Ovary (tissue), 9 donors: ENCODE results near the gene SCRN3. TPM values are rescaled to one million over a fixed set of nuclear protein-coding genes. Genes with fewer than 3 reads are reported as not detected.

Source experiments
- DNase-seq, 5 donors: peaks; one replicate each; pipeline ENCODE4 v3.0.0-alpha.2; 2019 to 2020
- H3K27ac ChIP-seq, 2 donors: fragments of 200-600 bp; one replicate each; pipeline versions ENCODE4 v1.5.1 to v1.8.0; 2019 to 2022
- H3K27me3 ChIP-seq: fragments of 200-600 bp; one replicate; pipeline ENCODE4 v1.8.0; 2022
- H3K36me3 ChIP-seq: fragments of 200-600 bp; sonication (generic); one replicate; pipeline ENCODE4 v1.5.1; 2019
- H3K4me1 ChIP-seq: one replicate; pipeline ENCODE4 v1.8.1; 2013; ENCODE audit warnings: mild to moderate bottlenecking, moderate library complexity; ENCODE audit not compliant: insufficient read depth
- H3K4me3 ChIP-seq: fragments of 200-600 bp; sonication (generic); one replicate; pipeline ENCODE4 v1.5.1; 2017
- H3K9me3 ChIP-seq, 2 donors: fragments of 200-600 bp in 1 of 2; sonication (generic) in 1 of 2; one replicate each; pipeline versions ENCODE4 v1.5.1 to v1.8.1; 2013 to 2019; ENCODE audit warnings: mild to moderate bottlenecking in 1 of 2, moderate library complexity in 1 of 2
- EP300 ChIP-seq: sonication (generic); formaldehyde crosslinking; IDR thresholded peaks from one replicate; pipeline ENCODE4 v1.6.1; 2017; ENCODE audit warnings: antibody characterized with exemption
- POLR2A ChIP-seq: fragments of 450-650 bp; IDR thresholded peaks from one replicate; pipeline ENCODE4 v1.6.1; 2017; ENCODE audit warnings: antibody characterized with exemption, mild to moderate bottlenecking, moderate library complexity
- WGBS, 3 donors: extraction: QIAGEN DNeasy Blood & Tissue Kit in 1 of 3; methylation state at CpG; one replicate each; pipeline versions ENCODE4 v1.1.5 to v1.1.7; 2013 to 2017; 5-methylcytosine and 5-hydroxymethylcytosine counted together
- intact Hi-C, 4 donors: fragments of 100-400 bp; cut with DNase I; formaldehyde crosslinking; loops; one replicate each; pipeline versions ENCODE4 v1.11.0 to v1.15.1; 2022 to 2023
- polyA plus RNA-seq, 2 donors: library from polyadenylated mRNA; stranded (reverse); fragments of 200-250 nt in 1 of 2; fragments of 350-450 nt in 1 of 2; fragmentation: Illumina TruSeq in 1 of 2; extraction: RNeasy Lipid Tissue Mini Kit (QIAGEN cat#74804) in 1 of 2; gene quantifications; one replicate each; pipeline ENCODE4 v1.2.3, GENCODE V29; 2013 to 2014
- total RNA-seq, 7 donors: library from RNA; depleted of rRNA in 2 of 7; stranded (reverse); fragments of >200 nt in 2 of 7; fragmentation: NEBNext Ultra II Directional in 3 of 7; extraction: Animal tissue kit (Norgen Biotek cat#: 25700) in 3 of 7; gene quantifications; one replicate each; pipeline versions ENCODE4 v1.1.0 to v1.2.4, GENCODE V29; 2016 to 2023
- TF ChIP-seq, protein P1 (sequence below), 3 donors: fragments of 450-650 bp in 2 of 3; fragments of 200-600 bp in 1 of 3; IDR thresholded peaks; one replicate each; pipeline versions ENCODE4 v1.5.1 to v1.8.0; 2016 to 2022; ENCODE audit warnings: antibody characterized with exemption in 3 of 3, mild to moderate bottlenecking in 1 of 3
- donor health status: DM: no; HTN: no; CAD: no; lungs with moderate emphysema.
- donor health status: DM: no; HTN: no; CAD: no.
- donor health status: Bipolar disorder and iron deficiency.
- donor health status: DM: yes; HTN: yes; CAD: no.
- donor health status: DM: no; HTN: no; CAD: no.
- donor health status: DM: yes; HTN: yes; CAD: no.

SCRN3 gene
- total and polyA plus RNA-seq, 9 donors: 8.8 to 23.5 (median 16.5) TPM

DNA sequence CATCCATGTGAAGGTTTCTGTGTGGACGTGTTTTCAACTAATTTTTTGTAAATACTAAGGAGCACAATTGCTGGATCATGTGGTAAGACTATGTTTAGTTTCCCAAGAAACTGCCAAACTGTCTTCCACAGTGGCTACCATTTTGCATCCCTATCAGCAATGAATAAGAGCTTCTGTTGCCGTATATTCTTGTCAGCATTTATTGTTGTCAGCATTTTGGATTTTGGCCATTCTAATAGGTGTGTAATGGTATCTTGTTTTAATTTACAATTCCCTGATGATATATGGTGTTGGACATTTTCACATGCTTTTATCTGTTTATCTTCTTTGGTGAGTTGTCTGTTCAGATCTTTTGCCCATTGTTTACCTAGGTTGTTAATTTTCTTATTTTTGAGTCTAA is 34.5 kb downstream of the SCRN3 start:
- no peak for TF ChIP-seq EP300
- TF ChIP-seq POLR2A: no peak
- TF ChIP-seq, protein P1, sequence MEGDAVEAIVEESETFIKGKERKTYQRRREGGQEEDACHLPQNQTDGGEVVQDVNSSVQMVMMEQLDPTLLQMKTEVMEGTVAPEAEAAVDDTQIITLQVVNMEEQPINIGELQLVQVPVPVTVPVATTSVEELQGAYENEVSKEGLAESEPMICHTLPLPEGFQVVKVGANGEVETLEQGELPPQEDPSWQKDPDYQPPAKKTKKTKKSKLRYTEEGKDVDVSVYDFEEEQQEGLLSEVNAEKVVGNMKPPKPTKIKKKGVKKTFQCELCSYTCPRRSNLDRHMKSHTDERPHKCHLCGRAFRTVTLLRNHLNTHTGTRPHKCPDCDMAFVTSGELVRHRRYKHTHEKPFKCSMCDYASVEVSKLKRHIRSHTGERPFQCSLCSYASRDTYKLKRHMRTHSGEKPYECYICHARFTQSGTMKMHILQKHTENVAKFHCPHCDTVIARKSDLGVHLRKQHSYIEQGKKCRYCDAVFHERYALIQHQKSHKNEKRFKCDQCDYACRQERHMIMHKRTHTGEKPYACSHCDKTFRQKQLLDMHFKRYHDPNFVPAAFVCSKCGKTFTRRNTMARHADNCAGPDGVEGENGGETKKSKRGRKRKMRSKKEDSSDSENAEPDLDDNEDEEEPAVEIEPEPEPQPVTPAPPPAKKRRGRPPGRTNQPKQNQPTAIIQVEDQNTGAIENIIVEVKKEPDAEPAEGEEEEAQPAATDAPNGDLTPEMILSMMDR (IDR thresholded peaks at IDR 0.05): no peak
- Histone ChIP-seq H3K36me3 (no peaks in the 10 kb centered on the region), H3K4me3 (no peak overlapping the region), H3K9me3 (no peaks in the 10 kb centered on the region), H3K4me1 (no peaks in the 10 kb centered on the region), H3K27ac (no peak overlapping the region), H3K27me3 (no peaks in the 10 kb centered on the region)
- WGBS, 3 donors: 94 to 96% (median 95%) methylated on average over 2 of the region's 2 CpGs
- intact Hi-C loops: no loop called here
- DNase-seq: no peak

DNA sequence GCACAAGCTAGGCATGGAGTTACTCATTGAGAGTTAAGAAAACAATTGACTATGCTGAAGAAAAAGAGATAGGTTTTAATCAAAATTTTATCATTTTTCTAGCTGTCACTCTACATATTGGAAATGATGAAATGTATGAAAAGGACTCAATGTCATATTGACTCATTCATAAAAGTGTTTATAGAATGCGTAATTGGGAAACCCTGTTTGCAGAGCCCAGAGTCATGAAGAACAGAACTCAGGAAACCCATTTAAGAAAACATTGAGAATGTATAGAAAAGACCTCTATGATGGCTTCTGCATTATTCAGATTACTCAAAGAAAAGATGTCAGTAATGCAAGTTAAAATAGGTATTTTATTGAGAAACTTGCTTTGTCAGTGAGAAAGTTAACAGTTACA is 36.4 kb downstream of the SCRN3 start:
- Histone ChIP-seq H3K27ac (no peak overlapping the region), H3K27me3 (no peaks in the 10 kb centered on the region), H3K36me3 (no peaks in the 10 kb centered on the region), H3K9me3 (no peaks in the 10 kb centered on the region), H3K4me3 (no peak overlapping the region), H3K4me1 (no peaks in the 10 kb centered on the region)
- no peak for DNase-seq
- TF ChIP-seq EP300 (no peak), POLR2A (no peak)
- TF ChIP-seq, protein P1 (IDR thresholded peaks at IDR 0.05): no peak
- intact Hi-C loops: no loop called here
- 97 to 100% (median 100%) methylated on average over 1 of the region's 1 CpG for WGBS, 3 donors

DNA sequence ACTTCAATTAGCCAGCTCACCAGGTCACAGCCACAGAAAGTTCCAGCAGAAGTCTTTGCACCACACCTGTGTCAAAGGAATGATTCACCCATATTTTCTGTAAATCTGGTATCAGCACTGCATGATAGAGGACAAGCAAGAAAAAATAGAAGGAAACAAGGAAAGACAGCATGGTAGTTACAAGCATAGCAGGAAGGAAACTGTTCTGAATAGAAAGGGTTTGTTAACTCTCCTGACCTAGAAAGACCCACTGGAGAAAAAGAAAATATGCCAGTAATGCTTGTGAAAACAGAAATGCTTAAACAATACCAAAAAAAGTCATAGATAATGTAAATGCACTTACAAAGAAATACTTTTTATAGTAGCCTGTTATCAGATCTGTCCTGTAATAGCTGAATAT is 40.8 kb downstream of the SCRN3 start:
- Histone ChIP-seq H3K4me1 (no peaks in the 10 kb centered on the region), H3K36me3 (no peaks in the 10 kb centered on the region), H3K27ac (no peak overlapping the region), H3K9me3 (no peaks in the 10 kb centered on the region), H3K4me3 (no peak overlapping the region), H3K27me3 (no peaks in the 10 kb centered on the region)
- TF ChIP-seq, protein P1 (IDR thresholded peaks at IDR 0.05): no peak
- TF ChIP-seq POLR2A (no peak), EP300 (no peak)
- intact Hi-C loops: no loop called here
- DNase-seq: no peak

DNA sequence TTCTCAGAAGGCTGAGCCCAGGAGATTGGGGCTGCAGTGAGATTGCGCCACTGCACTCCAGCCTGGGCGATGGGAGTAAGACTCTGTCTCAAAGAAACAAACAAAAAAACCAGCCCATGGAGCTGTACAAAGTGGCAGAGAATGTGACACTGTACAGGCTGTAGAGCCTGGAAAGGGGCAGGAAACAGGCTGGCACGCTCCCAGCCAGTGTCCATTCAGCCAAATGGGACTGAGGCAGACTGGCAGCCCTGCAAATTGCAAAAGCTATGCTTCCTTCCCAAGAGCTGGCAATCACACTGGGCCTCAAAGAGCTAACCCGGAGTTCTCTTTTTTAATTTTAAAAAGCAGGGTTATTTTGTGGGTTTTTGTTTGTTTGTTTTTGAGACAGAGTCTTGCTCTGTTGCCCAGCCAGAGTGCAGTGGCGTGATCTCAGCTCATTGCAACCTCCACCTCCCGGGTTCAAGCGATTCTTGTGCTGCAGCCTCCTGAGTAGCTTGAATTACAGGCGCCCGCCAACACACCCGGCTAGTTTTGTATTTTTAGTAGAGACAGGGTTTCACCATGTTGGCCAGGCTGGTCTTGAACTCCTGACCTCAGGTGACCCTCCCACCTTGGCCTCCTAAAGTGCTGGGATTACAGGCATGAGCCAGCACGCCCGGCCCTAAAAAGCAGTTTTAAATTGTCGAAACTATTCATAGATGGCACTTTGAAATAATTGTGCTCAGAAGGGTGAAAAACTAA is 42.8 kb downstream of the SCRN3 start:
- 82 to 92% (median 91%) methylated on average over 13 of the region's 13 CpGs for WGBS, 3 donors
- no peaks in the 10 kb centered on the region for H3K36me3 ChIP-seq
- H3K4me3 ChIP-seq: no peak overlapping the region
- no peak overlapping the region for H3K27ac ChIP-seq
- no peaks in the 10 kb centered on the region for H3K9me3 ChIP-seq
- H3K27me3 ChIP-seq: no peaks in the 10 kb centered on the region
- TF ChIP-seq POLR2A (no peak), EP300 (no peak)
- TF ChIP-seq, protein P1 (IDR thresholded peaks at IDR 0.05): no peak
- no peaks in the 10 kb centered on the region for H3K4me1 ChIP-seq
- DNase-seq: no peak
- intact Hi-C loops: no loop called here
